Tongue (tissue), 1 donor: Measurements from ENCODE around the gene OR6C75. TPM values are rescaled to one million over a fixed set of nuclear protein-coding genes. Genes with fewer than 3 reads are reported as not detected.

ENCODE experiments used
- total RNA-seq: library from RNA; depleted of rRNA; stranded (reverse); fragments of >200 nt; gene quantifications from one replicate; pipeline ENCODE4 v1.2.3, GENCODE V29; 2014

The OR6C75 gene
- total RNA-seq, 1 donor from 2014 or later, result not detected

Other genes starting within 250 kb of the OR6C75 start
- gene OR9K2, start 236.6 kb upstream of the OR6C75 start, total RNA-seq, result not detected
- gene OR10A7, start 141.9 kb upstream of the OR6C75 start, total RNA-seq, result not detected
- gene OR6C74, start 118.4 kb upstream of the OR6C75 start, total RNA-seq, result not detected
- gene OR6C6, start 66.4 kb upstream of the OR6C75 start, total RNA-seq, result not detected
- not detected for gene OR6C1, start 48.6 kb upstream of the OR6C75 start, total RNA-seq
- gene OR6C3, start 32.2 kb upstream of the OR6C75 start, total RNA-seq, result not detected
- not detected for gene OR6C65, start 37.6 kb downstream of the OR6C75 start, total RNA-seq
- gene OR6C76, start 63.3 kb downstream of the OR6C75 start, total RNA-seq, result not detected
- gene OR6C2, start 81.1 kb downstream of the OR6C75 start, total RNA-seq, result not detected
- gene OR6C70, start 107.2 kb downstream of the OR6C75 start, total RNA-seq, result not detected
- not detected for gene OR6C68, start 129.4 kb downstream of the OR6C75 start, total RNA-seq
- gene OR6C4, start 186.6 kb downstream of the OR6C75 start, total RNA-seq, result not detected
- not detected for gene OR2AP1, start 209.5 kb downstream of the OR6C75 start, total RNA-seq